Frontal cortex (tissue), 4 donors: Measurements from ENCODE around the gene PHF1. TPM values are rescaled to one million over a fixed set of nuclear protein-coding genes. Genes with fewer than 3 reads are reported as not detected.
"Not testable (repeated sequence)": the region's sequence is repeated elsewhere in the genome, so short reads cannot be mapped to it uniquely, and the experiment has no call there.

ENCODE experiments used
- DNase-seq, 2 donors: peaks; one replicate each; pipeline ENCODE4 v3.0.0; 2012; ENCODE audit warnings: low spot score in 2 of 2
- FAIRE-seq: peaks from 2 replicates; lab custom pipeline; 2012; peaks lifted over from hg19 to GRCh38; lab: Jason Lieb, UNC
- total RNA-seq: library from RNA; depleted of rRNA; stranded (reverse); fragments of >200 nt; gene quantifications from one replicate; pipeline ENCODE4 v1.2.3, GENCODE V29; 2014
- donor health status: control.
- donor health status: control.
- donor health status: control.

The PHF1 gene
- 16.3 TPM for total RNA-seq

- DNase-seq: peak; percentile 86 to 88
- no peak for FAIRE-seq
Observed at GRCh38 chr6:33410711-33411631, at the start of gene PHF1. TSS of gene PHF1 (plus strand) at chr6:33411014. CDS start at chr6:33412264, 1,250 bp downstream.

GRCh38 chr6:33363486-33363885, 47.3 kb upstream of the PHF1 start:
- not testable (repeated sequence) for DNase-seq, FAIRE-seq

GRCh38 chr6:33364475-33365205, 46.2 kb upstream of the PHF1 start:
- not testable (repeated sequence) for DNase-seq, FAIRE-seq

- DNase-seq, FAIRE-seq: not testable (repeated sequence)
Observed at GRCh38 chr6:33365206-33365971, 45.4 kb upstream of the PHF1 start.

GRCh38 chr6:33367009-33367714, 43.7 kb upstream of the PHF1 start:
- FAIRE-seq (no peak), DNase-seq (no peak)

GRCh38 chr6:33367715-33368025, 43.1 kb upstream of the PHF1 start:
- DNase-seq, FAIRE-seq: not testable (repeated sequence)

- FAIRE-seq, DNase-seq: not testable (repeated sequence)
Observed at GRCh38 chr6:33371901-33372300, 38.9 kb upstream of the PHF1 start.

GRCh38 chr6:33372526-33373123, 38.2 kb upstream of the PHF1 start:
- FAIRE-seq (no peak), DNase-seq (no peak)

GRCh38 chr6:33373960-33374910, 36.6 kb upstream of the PHF1 start:
- FAIRE-seq (no peak), DNase-seq (no peak)

GRCh38 chr6:33375143-33375671, 35.6 kb upstream of the PHF1 start:
- DNase-seq: no peak
- FAIRE-seq: no peak

GRCh38 chr6:33377171-33377570, 33.6 kb upstream of the PHF1 start:
- DNase-seq (no peak), FAIRE-seq (no peak)

GRCh38 chr6:33379184-33379583, 31.6 kb upstream of the PHF1 start:
- FAIRE-seq, DNase-seq: not testable (repeated sequence)

- FAIRE-seq (no peak), DNase-seq (no peak)
Observed at GRCh38 chr6:33380272-33380981, 30.4 kb upstream of the PHF1 start.

GRCh38 chr6:33383427-33384185, 27.2 kb upstream of the PHF1 start:
- DNase-seq: no peak
- no peak for FAIRE-seq

GRCh38 chr6:33384581-33385020, 26.2 kb upstream of the PHF1 start:
- DNase-seq (peak in 1 of 2 donors; percentile 40), FAIRE-seq (no peak)

GRCh38 chr6:33390173-33390572, 20.6 kb upstream of the PHF1 start:
- DNase-seq: no peak
- no peak for FAIRE-seq
